ENCODE results near the gene POP5.

POP5 gene

GRCh38 chr12:120580787-120581723 lies at the start of gene POP5:
Gene POP5, minus strand, starts transcription at chr12:120581402. Its CDS starts 40 bp downstream, at chr12:120581362.
- TF ChIP-seq GATA2 (IDR thresholded peaks at IDR 0.05; ENCODE audit: low read depth, low read length) = no peak
- no peak for TF ChIP-seq GATA3 (IDR thresholded peaks at IDR 0.05; ENCODE audit: low read depth, low read length)

DNA sequence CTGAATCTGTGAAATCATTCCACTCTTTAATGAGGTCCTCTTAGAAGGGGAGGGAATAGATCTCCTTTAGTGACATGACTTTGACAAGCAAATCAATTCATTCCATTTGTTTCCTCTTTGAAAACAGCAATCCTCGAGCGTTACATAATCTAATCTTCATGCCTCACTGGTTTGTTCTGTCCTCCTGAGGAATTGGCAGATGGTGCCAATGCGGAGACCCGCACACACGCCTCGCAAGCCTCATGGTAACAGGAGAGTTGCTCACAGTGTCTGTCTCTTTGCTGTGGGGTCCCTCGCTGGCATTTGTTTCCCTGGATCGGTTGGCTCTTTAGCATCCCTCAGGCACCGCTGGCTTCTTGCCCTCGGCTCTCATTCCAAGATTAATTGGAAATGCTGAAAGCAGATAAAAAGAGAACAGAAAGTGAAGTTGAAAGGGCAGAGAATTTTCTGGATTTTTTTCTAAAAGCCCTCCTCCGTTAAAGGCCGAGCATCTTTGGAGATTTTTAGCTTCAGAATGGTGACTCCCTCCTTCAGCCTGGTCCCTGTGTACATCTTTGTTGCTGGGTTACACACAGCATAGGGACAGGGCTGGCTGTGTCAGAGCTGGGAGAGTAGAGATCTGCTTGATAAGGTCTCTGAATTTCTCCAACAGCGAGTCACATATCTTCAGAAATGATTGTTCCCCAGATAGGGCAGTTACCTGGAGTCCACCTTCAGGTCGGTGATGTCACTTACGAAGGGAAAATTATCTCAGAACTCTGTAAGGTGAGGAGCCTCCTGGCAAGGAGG lies 49.1 kb upstream of the POP5 start:
- TF ChIP-seq GATA2 (IDR thresholded peaks at IDR 0.05; ENCODE audit: low read depth, low read length) (peak; percentile 97), GATA3 (IDR thresholded peaks at IDR 0.05; ENCODE audit: low read depth, low read length) (peak; percentile 91)

GRCh38 chr12:120628919-120629318 lies 47.7 kb upstream of the POP5 start:
- no peak for TF ChIP-seq GATA2 (IDR thresholded peaks at IDR 0.05; ENCODE audit: low read depth, low read length)
- no peak for TF ChIP-seq GATA3 (IDR thresholded peaks at IDR 0.05; ENCODE audit: low read depth, low read length)

- no peak for TF ChIP-seq GATA3 (IDR thresholded peaks at IDR 0.05; ENCODE audit: low read depth, low read length)
- no peak for TF ChIP-seq GATA2 (IDR thresholded peaks at IDR 0.05; ENCODE audit: low read depth, low read length)
These were observed 44.6 kb upstream of the POP5 start for GRCh38 chr12:120625557-120626419.

- TF ChIP-seq GATA2 (IDR thresholded peaks at IDR 0.05; ENCODE audit: low read depth, low read length) (no peak), GATA3 (IDR thresholded peaks at IDR 0.05; ENCODE audit: low read depth, low read length) (no peak)
These were observed 39.4 kb upstream of the POP5 start for GRCh38 chr12:120620624-120621023.

GRCh38 chr12:120618954-120619615 lies 37.9 kb upstream of the POP5 start:
- TF ChIP-seq GATA3 (IDR thresholded peaks at IDR 0.05; ENCODE audit: low read depth, low read length) (no peak), GATA2 (IDR thresholded peaks at IDR 0.05; ENCODE audit: low read depth, low read length) (no peak)

- TF ChIP-seq GATA2 (IDR thresholded peaks at IDR 0.05; ENCODE audit: low read depth, low read length) (no peak), GATA3 (IDR thresholded peaks at IDR 0.05; ENCODE audit: low read depth, low read length) (no peak)
These were observed 33.6 kb upstream of the POP5 start for GRCh38 chr12:120614848-120615247.

- no peak for TF ChIP-seq GATA3 (IDR thresholded peaks at IDR 0.05; ENCODE audit: low read depth, low read length)
- no peak for TF ChIP-seq GATA2 (IDR thresholded peaks at IDR 0.05; ENCODE audit: low read depth, low read length)
These were observed 29.4 kb upstream of the POP5 start for GRCh38 chr12:120610560-120610959.

- TF ChIP-seq GATA3 (IDR thresholded peaks at IDR 0.05; ENCODE audit: low read depth, low read length) (no peak), GATA2 (IDR thresholded peaks at IDR 0.05; ENCODE audit: low read depth, low read length) (no peak)
These were observed 18.7 kb upstream of the POP5 start for GRCh38 chr12:120599672-120600552.

- TF ChIP-seq GATA3 (IDR thresholded peaks at IDR 0.05; ENCODE audit: low read depth, low read length) (no peak), GATA2 (IDR thresholded peaks at IDR 0.05; ENCODE audit: low read depth, low read length) (no peak)
These were observed 17.7 kb upstream of the POP5 start for GRCh38 chr12:120598674-120599463.

GRCh38 chr12:120597861-120598260 lies 16.7 kb upstream of the POP5 start:
- TF ChIP-seq GATA3 (IDR thresholded peaks at IDR 0.05; ENCODE audit: low read depth, low read length) = no peak
- TF ChIP-seq GATA2 (IDR thresholded peaks at IDR 0.05; ENCODE audit: low read depth, low read length) = no peak

DNA sequence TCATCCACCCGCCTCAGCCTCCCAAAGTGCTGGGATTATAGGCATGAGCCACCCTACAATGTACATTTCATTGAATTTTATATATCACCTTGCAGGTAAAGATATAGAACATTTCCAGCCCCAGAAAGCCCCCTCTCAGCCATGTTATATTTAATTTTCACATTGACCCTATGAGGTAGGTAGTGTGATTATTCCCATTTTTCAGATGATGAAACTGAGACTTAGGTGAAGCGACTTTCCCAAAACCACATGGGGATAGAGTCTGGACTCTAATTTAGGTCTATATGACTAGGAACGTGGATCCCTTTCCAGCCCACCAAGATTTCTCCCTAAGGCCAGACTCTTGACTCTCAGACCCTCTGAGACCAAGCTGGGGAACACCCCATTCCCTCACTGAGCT lies 15.7 kb upstream of the POP5 start:
- no peak for TF ChIP-seq GATA2 (IDR thresholded peaks at IDR 0.05; ENCODE audit: low read depth, low read length)
- TF ChIP-seq GATA3 (IDR thresholded peaks at IDR 0.05; ENCODE audit: low read depth, low read length) = no peak
